ENCODE measurements around the gene RASSF3. TPM values are rescaled to one million over a fixed set of nuclear protein-coding genes. Genes with fewer than 3 reads are reported as not detected.

RASSF3 gene
- total RNA-seq, 1 experiment from 2014 or later = 107 TPM

GRCh38 chr12:64673490-64674169, 63.3 kb downstream of the RASSF3 start:
- ATAC-seq = peak; percentile 20; the same call in 1 of the 2 replicates
- POLR2A ChIA-PET = interaction anchor here (0.5 kb wide), 1 partner anchor 129 kb away, joined by 3 read pairs; no protein-coding TSS in a partner anchor
- BruUV-seq (replicated peaks) = TSS peak; percentile 30

DNA sequence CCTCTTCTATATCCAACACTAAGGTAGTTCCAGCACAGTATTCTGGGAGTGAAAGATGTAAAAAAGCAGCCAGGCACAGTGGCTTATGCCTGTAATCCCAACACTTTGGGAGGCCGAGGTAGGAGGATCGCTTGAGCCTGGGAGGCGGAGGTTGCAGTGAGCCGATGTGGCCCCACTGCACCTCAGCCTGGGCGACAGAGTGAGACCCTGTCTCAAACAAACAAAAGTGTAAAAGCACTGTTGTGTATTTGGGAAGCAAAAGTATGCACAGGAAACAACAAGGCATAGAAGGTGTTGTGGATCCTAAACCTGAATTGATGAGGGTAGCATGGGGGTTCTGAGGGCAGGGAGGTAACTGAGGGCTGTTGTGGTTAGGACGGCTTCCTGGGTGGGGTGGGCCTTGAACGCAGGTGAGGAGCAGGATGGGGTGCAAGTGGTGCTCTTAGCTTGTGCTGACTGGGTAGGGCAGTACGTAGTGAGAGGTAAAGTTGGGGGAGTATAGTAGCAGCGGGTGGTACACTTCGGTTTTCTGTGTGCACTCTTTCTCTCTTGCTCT, 64.2 kb downstream of the RASSF3 start:
- intact Hi-C loops (cut with micrococcal nuclease; ENCODE audit: unreplicated experiment) (no loop called here), in situ Hi-C loops (cut with HindIII; ENCODE audit: low pct_unique_long_range_greater_than_20kb, low sequenced_read_pairs) (no loop called here)
- POLR2A ChIA-PET = interaction anchor here (0.5 kb wide), 1 partner anchor 130 kb away, joined by 3 read pairs; no protein-coding TSS in a partner anchor
- H3K27ac ChIP-seq (ENCODE audit: low read length) = peak overlapping the region; percentile 98
- H3K4me3 ChIP-seq (ENCODE audit: low read depth in 2 of 2, low read length in 2 of 2) = no peak overlapping the region
- TF ChIP-seq SIN3A (IDR thresholded peaks at IDR 0.05; ENCODE audit: borderline replicate concordance, insufficient read depth, low read depth, low read length) = no peak
- TF ChIP-seq POLR2AphosphoS5 (IDR thresholded peaks at IDR 0.05; ENCODE audit: low read depth, low read length) = no peak
- no peak for TF ChIP-seq TCF7L2 (IDR thresholded peaks at IDR 0.05; ENCODE audit: low read depth, low read length)
- no peak for TF ChIP-seq REST (IDR thresholded peaks at IDR 0.05; ENCODE audit: insufficient read depth in 1 of 2, low read depth in 2 of 2, low read length in 1 of 2)
- TF ChIP-seq, protein P1, sequence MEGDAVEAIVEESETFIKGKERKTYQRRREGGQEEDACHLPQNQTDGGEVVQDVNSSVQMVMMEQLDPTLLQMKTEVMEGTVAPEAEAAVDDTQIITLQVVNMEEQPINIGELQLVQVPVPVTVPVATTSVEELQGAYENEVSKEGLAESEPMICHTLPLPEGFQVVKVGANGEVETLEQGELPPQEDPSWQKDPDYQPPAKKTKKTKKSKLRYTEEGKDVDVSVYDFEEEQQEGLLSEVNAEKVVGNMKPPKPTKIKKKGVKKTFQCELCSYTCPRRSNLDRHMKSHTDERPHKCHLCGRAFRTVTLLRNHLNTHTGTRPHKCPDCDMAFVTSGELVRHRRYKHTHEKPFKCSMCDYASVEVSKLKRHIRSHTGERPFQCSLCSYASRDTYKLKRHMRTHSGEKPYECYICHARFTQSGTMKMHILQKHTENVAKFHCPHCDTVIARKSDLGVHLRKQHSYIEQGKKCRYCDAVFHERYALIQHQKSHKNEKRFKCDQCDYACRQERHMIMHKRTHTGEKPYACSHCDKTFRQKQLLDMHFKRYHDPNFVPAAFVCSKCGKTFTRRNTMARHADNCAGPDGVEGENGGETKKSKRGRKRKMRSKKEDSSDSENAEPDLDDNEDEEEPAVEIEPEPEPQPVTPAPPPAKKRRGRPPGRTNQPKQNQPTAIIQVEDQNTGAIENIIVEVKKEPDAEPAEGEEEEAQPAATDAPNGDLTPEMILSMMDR (IDR thresholded peaks at IDR 0.05) = no peak
- H3K9me3 ChIP-seq (ENCODE audit: control insufficient read depth, insufficient read depth, low read depth, low read length) = no peaks in the 10 kb centered on the region
- no peak for ATAC-seq
- CTCF ChIA-PET = no interaction called here
- no TSS peak for BruUV-seq (replicated peaks)
- H3K27me3 ChIP-seq (ENCODE audit: control insufficient read depth, insufficient read depth, low read length) = no peaks in the 10 kb centered on the region
- H3K4me1 ChIP-seq (ENCODE audit: control insufficient read depth, insufficient read depth, low read length) = peaks cover 90% of the 10 kb centered on the region
- no peaks in the 10 kb centered on the region for H3K36me3 ChIP-seq (ENCODE audit: control insufficient read depth, insufficient read depth, low read length)
- DNase-seq (ENCODE audit: low read depth, low spot score) = no peak

More at GRCh38 chr12:64673490-64674169, 63.3 kb downstream of the RASSF3 start:
- H3K4me1 ChIP-seq (ENCODE audit: control insufficient read depth, insufficient read depth, low read length) = peaks cover 90% of the 10 kb centered on the region
- no peaks in the 10 kb centered on the region for H3K27me3 ChIP-seq (ENCODE audit: control insufficient read depth, insufficient read depth, low read length)
- CTCF ChIA-PET = no interaction called here
- TF ChIP-seq SIN3A (IDR thresholded peaks at IDR 0.05; ENCODE audit: borderline replicate concordance, insufficient read depth, low read depth, low read length) = no peak
- TF ChIP-seq, protein P1 (IDR thresholded peaks at IDR 0.05) = no peak
- no peak for TF ChIP-seq TCF7L2 (IDR thresholded peaks at IDR 0.05; ENCODE audit: low read depth, low read length)
- TF ChIP-seq POLR2AphosphoS5 (IDR thresholded peaks at IDR 0.05; ENCODE audit: low read depth, low read length) = no peak
- no peak for TF ChIP-seq REST (IDR thresholded peaks at IDR 0.05; ENCODE audit: insufficient read depth in 1 of 2, low read depth in 2 of 2, low read length in 1 of 2)
- H3K4me3 ChIP-seq (ENCODE audit: low read depth in 2 of 2, low read length in 2 of 2) = peak overlapping the region in 1 of 2 experiments; percentile 7; a peak in 2 of 4 replicates
- no peaks in the 10 kb centered on the region for H3K9me3 ChIP-seq (ENCODE audit: control insufficient read depth, insufficient read depth, low read depth, low read length)
- peak overlapping the region; percentile 98 for H3K27ac ChIP-seq (ENCODE audit: low read length)
- in situ Hi-C loops (cut with HindIII; ENCODE audit: low pct_unique_long_range_greater_than_20kb, low sequenced_read_pairs) = no loop called here
- DNase-seq (ENCODE audit: low read depth, low spot score) = no peak
- no peaks in the 10 kb centered on the region for H3K36me3 ChIP-seq (ENCODE audit: control insufficient read depth, insufficient read depth, low read length)
- intact Hi-C loops (cut with micrococcal nuclease; ENCODE audit: unreplicated experiment) = no loop called here

All from Panc1 (cell line).